ENCODE data around the gene LAD1. TPM values are rescaled to one million over a fixed set of nuclear protein-coding genes. Genes with fewer than 3 reads are reported as not detected.
A peak's percentile ranks its signal among the peaks of the same experiment; 100 is the strongest.

Gene LAD1
- total and polyA plus RNA-seq, 9 donors = 5.1 to 15.4 (median 10.5) TPM

DNA sequence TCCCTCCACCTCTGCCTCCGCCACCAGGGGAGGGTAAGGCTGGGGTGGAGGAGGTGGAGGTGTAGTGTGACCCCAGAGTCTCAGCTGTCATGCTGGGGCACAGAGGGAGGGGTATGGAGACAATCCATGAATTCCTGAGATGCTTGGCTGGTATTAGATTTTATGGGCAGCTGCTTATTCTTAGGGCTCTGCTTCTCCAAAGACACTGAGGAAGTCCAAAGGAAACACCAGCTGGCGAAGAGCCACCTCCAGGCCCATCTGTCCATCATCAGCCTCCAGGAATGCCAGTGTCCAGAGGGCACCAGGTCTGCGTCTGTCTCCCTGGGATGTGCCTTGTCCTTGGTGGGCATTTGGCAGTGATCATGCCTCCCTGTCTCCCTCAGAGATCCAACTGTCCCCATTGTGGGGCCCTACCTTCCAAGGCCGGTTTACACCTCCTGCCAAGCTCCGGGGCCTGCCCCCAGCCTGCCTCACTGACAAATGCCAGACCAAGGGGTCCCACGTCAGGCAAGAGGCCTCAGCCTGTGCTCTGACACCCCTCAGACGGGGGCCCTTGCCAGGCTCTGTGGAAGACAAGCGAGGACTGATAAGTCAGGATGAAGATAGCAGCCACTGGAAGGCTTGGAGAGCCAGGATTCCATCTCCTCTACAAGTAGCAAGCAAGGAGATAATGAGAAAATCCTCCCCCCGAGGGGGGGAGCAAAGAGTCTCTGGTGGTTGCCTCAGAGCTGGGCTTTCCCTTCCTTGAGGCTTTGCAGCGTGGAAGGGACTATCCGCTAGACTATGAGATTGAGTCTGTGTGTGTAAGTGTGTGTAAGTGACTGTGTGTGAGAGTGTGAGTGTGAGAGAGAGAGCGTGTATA lies 20.9 kb upstream of the LAD1 start:
- WGBS (ENCODE audit: insufficient coverage) = 64% methylated on average over 4 of the region's 12 CpGs
- peaks cover 68% of the 10 kb centered on the region for H3K4me1 ChIP-seq (ENCODE audit: control insufficient read depth, insufficient read depth, low read length)
- DNase-seq = peak; percentile 84
- H3K36me3 ChIP-seq (ENCODE audit: control insufficient read depth, insufficient read depth, low read length) = peaks cover 18% of the 10 kb centered on the region
- H3K4me3 ChIP-seq (ENCODE audit: low read length) = peak overlapping the region; percentile 45
- H3K9me3 ChIP-seq (replicated peaks; ENCODE audit: control insufficient read depth, low read depth, low read length) = peaks cover 12% of the 10 kb centered on the region
- peak overlapping the region; percentile 93 for H3K27ac ChIP-seq (ENCODE audit: low read length)
- H3K27me3 ChIP-seq (ENCODE audit: control insufficient read depth, insufficient read depth, low read length) = peaks cover 2% of the 10 kb centered on the region

DNA sequence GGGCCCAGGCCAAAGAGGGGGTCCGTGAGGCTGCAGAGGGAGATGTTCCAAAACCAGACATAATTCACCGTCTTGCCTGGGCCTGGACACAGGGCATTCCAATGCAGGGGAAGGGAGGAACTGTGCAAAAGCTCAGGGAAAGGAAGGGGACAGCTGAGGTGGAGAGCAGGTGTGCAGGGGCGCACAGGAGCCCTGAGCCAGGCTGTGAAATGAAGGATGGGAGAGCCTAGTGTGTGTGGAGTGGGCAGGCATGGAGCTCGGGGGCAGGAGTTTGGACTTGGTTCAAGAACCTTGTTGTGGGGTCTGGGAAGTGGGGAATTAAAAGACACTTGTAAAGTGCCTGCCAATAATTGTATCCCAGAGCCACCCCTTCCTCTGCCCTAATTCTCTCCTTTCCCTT lies 20.1 kb upstream of the LAD1 start:
- 80% methylated on average over 3 of the region's 4 CpGs for WGBS (ENCODE audit: insufficient coverage)
- Histone ChIP-seq H3K9me3 (replicated peaks; ENCODE audit: control insufficient read depth, low read depth, low read length) (peaks cover 8% of the 10 kb centered on the region), H3K4me3 (ENCODE audit: low read length) (peak overlapping the region; percentile 45), H3K36me3 (ENCODE audit: control insufficient read depth, insufficient read depth, low read length) (peaks cover 20% of the 10 kb centered on the region), H3K27ac (ENCODE audit: low read length) (peak overlapping the region; percentile 93), H3K27me3 (ENCODE audit: control insufficient read depth, insufficient read depth, low read length) (peaks cover 2% of the 10 kb centered on the region), H3K4me1 (ENCODE audit: control insufficient read depth, insufficient read depth, low read length) (peaks cover 63% of the 10 kb centered on the region)
- peak; percentile 39 for DNase-seq

DNA sequence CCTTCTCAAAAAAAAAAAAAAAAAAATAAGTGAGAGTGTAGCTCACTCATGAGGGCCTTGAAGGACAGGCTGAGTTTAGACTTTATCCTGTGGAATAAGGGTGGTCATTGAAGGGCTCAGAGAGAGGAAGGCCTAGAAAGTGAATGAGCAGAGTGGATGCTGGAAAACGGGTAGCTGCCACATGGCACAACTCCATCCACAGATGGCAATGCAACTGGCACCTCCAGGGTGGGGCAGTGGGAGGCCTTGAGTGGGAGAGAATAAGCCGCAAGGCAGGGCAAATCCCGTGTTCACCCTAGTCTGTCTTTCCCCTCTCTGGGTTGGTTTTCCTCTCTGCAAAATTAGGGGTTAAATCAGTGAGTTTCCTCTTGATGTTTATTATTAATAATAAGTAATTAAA lies 19.3 kb upstream of the LAD1 start:
- H3K27me3 ChIP-seq (ENCODE audit: control insufficient read depth, insufficient read depth, low read length) = peaks cover 2% of the 10 kb centered on the region
- no CpG with 5 or more reads among the region's 3 CpGs for WGBS (ENCODE audit: insufficient coverage)
- no peak overlapping the region for H3K27ac ChIP-seq (ENCODE audit: low read length)
- H3K36me3 ChIP-seq (ENCODE audit: control insufficient read depth, insufficient read depth, low read length) = peaks cover 20% of the 10 kb centered on the region
- H3K4me3 ChIP-seq (ENCODE audit: low read length) = peak overlapping the region; percentile 45
- no peak for DNase-seq
- peaks cover 6% of the 10 kb centered on the region for H3K9me3 ChIP-seq (replicated peaks; ENCODE audit: control insufficient read depth, low read depth, low read length)
- peaks cover 56% of the 10 kb centered on the region for H3K4me1 ChIP-seq (ENCODE audit: control insufficient read depth, insufficient read depth, low read length)

DNA sequence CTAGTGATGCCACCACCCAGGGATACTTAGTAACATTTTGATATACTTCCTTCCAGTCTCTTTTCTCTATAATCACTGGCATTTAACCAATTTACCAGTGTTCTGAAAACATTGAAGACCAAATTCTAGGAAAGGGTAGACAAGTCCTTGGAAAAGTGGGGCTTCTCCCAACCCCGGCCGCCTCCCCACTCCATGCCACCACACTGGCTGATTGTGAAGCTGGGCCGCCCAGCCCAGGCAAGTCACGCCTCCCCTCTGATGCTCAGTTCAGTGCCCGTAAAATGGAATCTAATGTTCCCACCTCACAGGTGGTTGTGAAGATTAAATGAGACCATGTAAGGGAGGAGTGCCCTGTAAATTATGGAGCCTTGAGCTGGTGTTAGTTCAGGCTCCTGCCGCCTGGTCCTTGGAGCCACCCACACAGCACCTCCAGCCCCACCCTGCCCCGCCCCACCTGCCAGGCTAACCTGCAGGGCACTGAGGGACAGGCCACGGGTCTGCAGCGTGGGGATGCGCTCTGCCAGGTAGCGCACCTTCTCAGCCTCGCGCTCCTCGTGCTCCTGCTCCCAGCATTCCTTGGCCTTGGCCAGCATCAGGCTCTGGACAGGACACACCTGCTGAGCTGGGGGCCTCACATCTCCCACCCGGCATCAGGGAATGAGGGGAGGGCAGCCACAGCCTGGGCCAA lies 15.1 kb upstream of the LAD1 start:
- Histone ChIP-seq H3K4me3 (ENCODE audit: low read length) (no peak overlapping the region), H3K27ac (ENCODE audit: low read length) (no peak overlapping the region), H3K9me3 (replicated peaks; ENCODE audit: control insufficient read depth, low read depth, low read length) (peaks cover 6% of the 10 kb centered on the region), H3K4me1 (ENCODE audit: control insufficient read depth, insufficient read depth, low read length) (peaks cover 22% of the 10 kb centered on the region), H3K36me3 (ENCODE audit: control insufficient read depth, insufficient read depth, low read length) (peaks cover 54% of the 10 kb centered on the region), H3K27me3 (ENCODE audit: control insufficient read depth, insufficient read depth, low read length) (peaks cover 2% of the 10 kb centered on the region)
- no peak for DNase-seq
- 96% methylated on average over 11 of the region's 15 CpGs for whole genome bisulfite sequencing (ENCODE audit: insufficient coverage)

DNA sequence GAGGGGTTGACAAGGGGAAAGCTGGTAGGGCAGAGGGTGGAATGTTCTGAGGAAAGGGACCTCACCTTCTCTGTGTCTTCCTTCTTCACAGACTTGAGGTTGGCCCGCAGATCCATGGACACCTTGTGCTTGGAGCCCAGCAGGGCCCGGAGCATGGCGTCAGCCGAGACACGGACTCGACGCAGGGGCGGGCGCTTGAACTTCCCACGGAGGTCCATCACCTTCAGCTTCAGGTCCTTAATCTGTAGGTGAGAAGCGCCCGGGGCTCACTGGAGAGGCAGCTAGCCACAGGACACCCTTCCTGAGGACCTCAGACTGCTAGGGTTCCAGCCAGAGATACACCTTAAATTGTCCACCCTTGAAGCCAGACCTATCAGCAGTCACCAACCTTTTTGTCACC lies 12.2 kb upstream of the LAD1 start:
- Histone ChIP-seq H3K27ac (ENCODE audit: low read length) (no peak overlapping the region), H3K36me3 (ENCODE audit: control insufficient read depth, insufficient read depth, low read length) (peaks cover 52% of the 10 kb centered on the region), H3K4me3 (ENCODE audit: low read length) (no peak overlapping the region), H3K9me3 (replicated peaks; ENCODE audit: control insufficient read depth, low read depth, low read length) (peaks cover 6% of the 10 kb centered on the region), H3K4me1 (ENCODE audit: control insufficient read depth, insufficient read depth, low read length) (peaks cover 20% of the 10 kb centered on the region), H3K27me3 (ENCODE audit: control insufficient read depth, insufficient read depth, low read length) (no peaks in the 10 kb centered on the region)
- WGBS (ENCODE audit: insufficient coverage) = 95% methylated on average over 11 of the region's 12 CpGs
- no peak for DNase-seq

DNA sequence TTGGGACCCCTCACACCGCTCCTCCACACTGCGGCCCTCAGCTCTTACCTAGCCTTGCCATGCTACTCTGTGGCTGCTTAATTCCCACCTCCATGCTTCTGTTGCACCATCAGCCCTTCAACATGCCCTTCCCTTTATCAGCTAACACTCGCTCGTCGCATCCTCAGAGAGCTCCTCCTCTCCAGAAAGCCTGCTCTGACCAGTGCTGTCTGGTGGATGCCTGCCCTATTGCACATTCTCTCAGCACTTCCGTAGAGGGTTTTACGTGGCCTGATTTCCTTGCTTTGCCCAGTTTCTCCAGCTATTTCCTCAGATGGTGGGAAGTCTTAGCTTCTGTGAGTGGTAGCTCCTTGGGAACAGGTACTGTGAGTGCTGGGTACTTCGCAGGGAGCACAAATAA lies 10.3 kb upstream of the LAD1 start:
- Histone ChIP-seq H3K36me3 (ENCODE audit: control insufficient read depth, insufficient read depth, low read length) (peaks cover 46% of the 10 kb centered on the region), H3K9me3 (replicated peaks; ENCODE audit: control insufficient read depth, low read depth, low read length) (no peaks in the 10 kb centered on the region)
- 66% methylated on average over 6 of the region's 8 CpGs for whole genome bisulfite sequencing (ENCODE audit: insufficient coverage)

DNA sequence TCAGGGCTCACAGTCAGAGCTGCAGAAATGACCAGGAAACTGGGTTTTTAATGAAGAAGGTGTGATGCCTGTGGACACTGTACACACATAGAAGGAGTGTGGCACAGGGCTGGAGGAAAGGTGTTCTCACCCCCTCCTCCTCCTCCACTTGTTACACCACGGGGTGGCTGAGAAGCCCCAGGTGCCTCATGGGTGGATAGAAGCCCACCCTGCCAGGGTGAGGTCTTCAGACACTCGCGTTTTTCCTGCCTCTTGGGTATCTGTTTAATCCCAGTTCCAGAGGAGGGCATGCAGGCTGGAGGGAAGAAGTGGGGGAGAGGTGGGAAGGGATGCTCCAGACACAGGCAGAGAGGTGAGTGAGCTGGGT lies 9.7 kb upstream of the LAD1 start:
- WGBS (ENCODE audit: insufficient coverage) = 50% methylated on average over 2 of the region's 3 CpGs
- H3K27ac ChIP-seq (ENCODE audit: low read length) = no peak overlapping the region
- peaks cover 20% of the 10 kb centered on the region for H3K4me1 ChIP-seq (ENCODE audit: control insufficient read depth, insufficient read depth, low read length)
- peaks cover 46% of the 10 kb centered on the region for H3K36me3 ChIP-seq (ENCODE audit: control insufficient read depth, insufficient read depth, low read length)
- no peaks in the 10 kb centered on the region for H3K27me3 ChIP-seq (ENCODE audit: control insufficient read depth, insufficient read depth, low read length)
- no peaks in the 10 kb centered on the region for H3K9me3 ChIP-seq (replicated peaks; ENCODE audit: control insufficient read depth, low read depth, low read length)
- no peak for DNase-seq
- no peak overlapping the region for H3K4me3 ChIP-seq (ENCODE audit: low read length)

More for the DNA sequence above, 10.3 kb upstream of the LAD1 start:
- Histone ChIP-seq H3K27me3 (ENCODE audit: control insufficient read depth, insufficient read depth, low read length) (no peaks in the 10 kb centered on the region), H3K4me3 (ENCODE audit: low read length) (no peak overlapping the region), H3K4me1 (ENCODE audit: control insufficient read depth, insufficient read depth, low read length) (peaks cover 20% of the 10 kb centered on the region), H3K27ac (ENCODE audit: low read length) (no peak overlapping the region)
- no peak for DNase-seq

DNA sequence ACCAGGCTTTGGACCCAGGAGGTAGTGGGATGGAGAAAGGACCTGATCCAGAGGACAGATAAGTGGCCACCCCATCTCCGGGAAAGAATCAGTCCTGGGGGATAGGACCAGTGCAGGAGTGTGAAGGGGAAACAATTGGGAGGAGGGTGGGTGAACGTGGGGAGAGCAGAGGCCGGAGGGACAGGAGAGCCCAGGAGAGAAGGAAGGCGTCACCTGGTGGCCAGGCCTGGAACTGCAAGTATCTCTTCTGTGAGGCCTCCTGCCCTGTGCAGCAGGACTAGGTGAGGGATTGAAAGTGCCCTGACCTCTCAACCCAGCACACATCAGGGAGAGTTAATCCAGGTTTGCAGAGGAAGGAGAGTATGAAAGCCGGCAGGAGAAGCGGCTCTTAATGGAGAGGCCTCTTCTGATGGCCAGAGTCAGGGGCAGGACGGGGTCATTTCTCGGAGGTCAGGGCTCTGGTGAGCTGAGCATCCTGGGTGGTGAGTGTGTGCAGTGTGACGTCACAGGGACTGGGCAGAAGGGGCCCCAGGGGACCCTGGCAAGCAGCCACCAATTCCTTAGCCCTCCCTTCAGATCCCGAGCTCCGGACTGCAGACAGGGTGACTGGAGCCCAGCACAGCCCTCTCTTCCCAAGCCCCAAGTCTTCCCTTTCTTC lies 9.2 kb upstream of the LAD1 start:
- no peak overlapping the region for H3K27ac ChIP-seq (ENCODE audit: low read length)
- WGBS (ENCODE audit: insufficient coverage) = 33% methylated on average over 9 of the region's 11 CpGs

DNA sequence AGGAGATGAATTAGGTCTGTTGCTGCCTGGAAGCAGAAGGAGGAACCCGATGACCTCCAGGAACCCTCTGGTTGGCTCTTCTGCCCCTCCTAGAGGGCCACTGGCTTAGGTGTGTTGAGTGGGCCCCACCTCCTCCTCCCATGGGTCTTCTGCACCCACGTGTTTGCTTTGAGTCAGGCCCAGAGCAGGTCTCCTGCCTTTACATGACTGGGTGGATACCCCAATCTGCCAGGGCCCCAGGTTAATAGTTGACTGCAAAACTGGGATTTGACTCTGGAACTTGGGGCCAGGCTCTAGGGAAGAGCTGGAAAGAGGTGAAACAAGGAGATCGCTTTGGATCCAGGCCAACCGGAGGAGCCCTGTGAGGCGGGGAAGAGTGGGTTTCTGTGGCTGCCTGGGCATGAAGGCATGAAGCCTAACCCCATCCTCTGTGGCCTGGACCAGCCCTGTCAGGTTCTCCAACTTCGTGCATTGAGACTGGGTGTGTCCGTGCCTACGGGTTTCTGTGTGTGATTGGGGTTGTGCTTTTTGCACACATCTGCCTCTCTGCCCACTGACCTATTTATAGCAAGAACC lies 7.8 kb upstream of the LAD1 start:
- Histone ChIP-seq H3K4me1 (ENCODE audit: control insufficient read depth, insufficient read depth, low read length) (peaks cover 20% of the 10 kb centered on the region), H3K36me3 (ENCODE audit: control insufficient read depth, insufficient read depth, low read length) (peaks cover 35% of the 10 kb centered on the region), H3K27ac (ENCODE audit: low read length) (no peak overlapping the region), H3K9me3 (replicated peaks; ENCODE audit: control insufficient read depth, low read depth, low read length) (no peaks in the 10 kb centered on the region), H3K4me3 (ENCODE audit: low read length) (no peak overlapping the region), H3K27me3 (ENCODE audit: control insufficient read depth, insufficient read depth, low read length) (peaks cover 2% of the 10 kb centered on the region)
- WGBS (ENCODE audit: insufficient coverage) = 79% methylated on average over 4 of the region's 8 CpGs
- no peak for DNase-seq

More for the DNA sequence above, 9.2 kb upstream of the LAD1 start:
- Histone ChIP-seq H3K4me1 (ENCODE audit: control insufficient read depth, insufficient read depth, low read length) (peaks cover 20% of the 10 kb centered on the region), H3K9me3 (replicated peaks; ENCODE audit: control insufficient read depth, low read depth, low read length) (no peaks in the 10 kb centered on the region), H3K27me3 (ENCODE audit: control insufficient read depth, insufficient read depth, low read length) (peaks cover under 1% of the 10 kb centered on the region), H3K4me3 (ENCODE audit: low read length) (no peak overlapping the region), H3K36me3 (ENCODE audit: control insufficient read depth, insufficient read depth, low read length) (peaks cover 46% of the 10 kb centered on the region)
- peak; percentile 80 for DNase-seq

DNA sequence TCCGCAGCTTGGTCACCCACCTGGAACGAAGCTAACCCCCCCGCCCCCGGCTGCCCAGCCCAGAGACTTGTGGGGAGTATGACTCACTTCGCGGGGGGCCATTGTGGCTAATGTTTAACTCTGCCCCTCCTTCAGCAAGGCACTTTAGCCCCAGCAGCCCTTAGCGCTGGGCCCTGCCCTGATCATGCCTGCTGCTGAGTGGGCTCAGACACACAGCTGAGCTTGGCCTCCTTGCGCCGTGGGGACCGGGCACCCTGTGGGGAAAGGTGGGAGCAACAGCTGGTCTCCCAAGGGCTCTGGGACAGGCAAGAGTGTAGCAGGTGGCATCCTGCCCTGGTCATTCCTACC lies 6.3 kb upstream of the LAD1 start:
- no peak overlapping the region for H3K4me3 ChIP-seq (ENCODE audit: low read length)
- H3K4me1 ChIP-seq (ENCODE audit: control insufficient read depth, insufficient read depth, low read length) = peaks cover 20% of the 10 kb centered on the region
- WGBS (ENCODE audit: insufficient coverage) = 64% methylated on average over 7 of the region's 10 CpGs
- no peak overlapping the region for H3K27ac ChIP-seq (ENCODE audit: low read length)
- peaks cover 7% of the 10 kb centered on the region for H3K27me3 ChIP-seq (ENCODE audit: control insufficient read depth, insufficient read depth, low read length)
- H3K9me3 ChIP-seq (replicated peaks; ENCODE audit: control insufficient read depth, low read depth, low read length) = no peaks in the 10 kb centered on the region
- H3K36me3 ChIP-seq (ENCODE audit: control insufficient read depth, insufficient read depth, low read length) = peaks cover 22% of the 10 kb centered on the region
- no peak for DNase-seq
